WERI-Rb-1 (cell line): Measurements from ENCODE around the gene CD99.
A peak's percentile ranks its signal among the peaks of the same experiment; 100 is the strongest.

Experiments used
- DNase-seq: peaks from one replicate; pipeline ENCODE4 v3.0.0-alpha.2; 2020
- H3K27ac ChIP-seq: fragments of 250-450 bp; sonication (Bioruptor Pico); 2 replicates; pipeline ENCODE4 v1.5.1; 2020; ENCODE audit warnings: mild to moderate bottlenecking, moderate library complexity
- H3K27me3 ChIP-seq: fragments of 250-450 bp; sonication (Bioruptor Pico); 2 replicates; pipeline ENCODE4 v1.5.1; 2021; ENCODE audit warnings: mild to moderate bottlenecking, low read depth, moderate library complexity; ENCODE audit not compliant: insufficient read depth, severe bottlenecking
- H3K36me3 ChIP-seq: fragments of 250-450 bp; sonication (Bioruptor Pico); 2 replicates; pipeline ENCODE4 v1.5.1; 2020; ENCODE audit warnings: mild to moderate bottlenecking, moderate library complexity
- H3K4me3 ChIP-seq: 2 replicates; pipeline ENCODE4 v1.5.1; 2011; ENCODE audit warnings: low read depth, mild to moderate bottlenecking, control low read depth, low read length
- H3K9me3 ChIP-seq: fragments of 250-450 bp; sonication (Bioruptor Pico); 2 replicates; pipeline ENCODE4 v1.5.1; 2021; ENCODE audit warnings: mild to moderate bottlenecking, moderate library complexity; ENCODE audit not compliant: severe bottlenecking
- TF ChIP-seq, protein P1 (sequence below): IDR thresholded peaks from 2 replicates; pipeline ENCODE4 v1.5.1; 2011; ENCODE audit warnings: low read depth, mild to moderate bottlenecking, control low read depth, inconsistent platforms, low read length

CD99 gene, protein sequence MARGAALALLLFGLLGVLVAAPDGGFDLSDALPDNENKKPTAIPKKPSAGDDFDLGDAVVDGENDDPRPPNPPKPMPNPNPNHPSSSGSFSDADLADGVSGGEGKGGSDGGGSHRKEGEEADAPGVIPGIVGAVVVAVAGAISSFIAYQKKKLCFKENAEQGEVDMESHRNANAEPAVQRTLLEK

DNA sequence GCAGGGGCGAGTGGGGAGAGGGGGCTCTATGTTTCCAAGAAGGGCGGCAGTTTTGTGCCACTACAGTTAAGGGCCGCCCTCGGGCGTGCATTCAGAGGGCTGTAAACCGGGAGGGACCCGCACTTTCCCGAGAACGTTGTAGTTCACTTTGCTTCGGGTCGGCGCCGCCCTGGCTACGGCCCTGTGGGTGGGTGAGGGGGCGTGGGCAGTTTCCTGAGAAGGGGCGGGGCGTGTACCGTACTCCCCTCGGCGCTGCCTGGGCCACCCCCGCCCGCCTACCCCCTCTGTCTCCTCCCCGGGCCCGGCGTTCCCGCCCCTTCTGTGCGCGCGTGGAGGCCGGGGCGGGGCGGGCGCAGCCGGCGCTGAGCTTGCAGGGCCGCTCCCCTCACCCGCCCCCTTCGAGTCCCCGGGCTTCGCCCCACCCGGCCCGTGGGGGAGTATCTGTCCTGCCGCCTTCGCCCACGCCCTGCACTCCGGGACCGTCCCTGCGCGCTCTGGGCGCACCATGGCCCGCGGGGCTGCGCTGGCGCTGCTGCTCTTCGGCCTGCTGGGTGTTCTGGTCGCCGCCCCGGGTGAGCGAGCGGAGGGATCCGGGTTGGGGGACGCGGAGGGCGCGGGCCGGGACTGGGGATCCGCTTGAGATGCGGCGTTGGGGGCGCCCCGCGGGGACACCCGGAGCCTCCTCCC lies at the start of gene CD99:
TSS of gene CD99 (plus strand) at position 440 of the 687 bp plus-strand sequence. CDS start at position 506, 66 bp downstream.
- TF ChIP-seq, protein P1, sequence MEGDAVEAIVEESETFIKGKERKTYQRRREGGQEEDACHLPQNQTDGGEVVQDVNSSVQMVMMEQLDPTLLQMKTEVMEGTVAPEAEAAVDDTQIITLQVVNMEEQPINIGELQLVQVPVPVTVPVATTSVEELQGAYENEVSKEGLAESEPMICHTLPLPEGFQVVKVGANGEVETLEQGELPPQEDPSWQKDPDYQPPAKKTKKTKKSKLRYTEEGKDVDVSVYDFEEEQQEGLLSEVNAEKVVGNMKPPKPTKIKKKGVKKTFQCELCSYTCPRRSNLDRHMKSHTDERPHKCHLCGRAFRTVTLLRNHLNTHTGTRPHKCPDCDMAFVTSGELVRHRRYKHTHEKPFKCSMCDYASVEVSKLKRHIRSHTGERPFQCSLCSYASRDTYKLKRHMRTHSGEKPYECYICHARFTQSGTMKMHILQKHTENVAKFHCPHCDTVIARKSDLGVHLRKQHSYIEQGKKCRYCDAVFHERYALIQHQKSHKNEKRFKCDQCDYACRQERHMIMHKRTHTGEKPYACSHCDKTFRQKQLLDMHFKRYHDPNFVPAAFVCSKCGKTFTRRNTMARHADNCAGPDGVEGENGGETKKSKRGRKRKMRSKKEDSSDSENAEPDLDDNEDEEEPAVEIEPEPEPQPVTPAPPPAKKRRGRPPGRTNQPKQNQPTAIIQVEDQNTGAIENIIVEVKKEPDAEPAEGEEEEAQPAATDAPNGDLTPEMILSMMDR = no peak
- Histone ChIP-seq H3K9me3 (no peaks in the 10 kb centered on the region), H3K4me3 (peak within 1 kb of the TSS; percentile 67), H3K36me3 (no peaks in the 10 kb centered on the region; the same call in 1 of the 2 replicates), H3K27me3 (no peaks in the 10 kb centered on the region), H3K27ac (peak within 1 kb of the TSS; percentile 57)
- peak; percentile 93 for DNase-seq

DNA sequence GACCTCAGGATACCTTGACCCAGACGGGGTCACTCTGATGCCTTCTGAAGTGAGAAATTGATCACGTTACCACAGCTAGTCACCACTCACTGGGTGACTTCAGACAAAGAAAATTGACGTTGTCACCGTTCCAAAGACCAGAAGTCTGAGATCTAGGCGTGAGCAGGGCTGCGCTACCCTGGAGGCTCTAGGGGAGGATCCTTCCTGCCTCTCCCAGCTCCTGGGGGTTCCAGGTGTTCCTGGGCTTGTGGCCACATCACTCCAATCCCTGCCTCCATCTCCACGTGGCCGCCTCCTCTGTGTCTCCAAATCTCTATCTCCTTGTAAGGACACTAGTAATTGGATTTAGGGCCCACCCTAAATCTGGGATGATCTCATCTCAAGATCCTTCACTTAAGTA lies 48.9 kb upstream of the CD99 start:
- no peak overlapping the region for H3K4me3 ChIP-seq
- H3K27me3 ChIP-seq = no peaks in the 10 kb centered on the region
- TF ChIP-seq, protein P1 = no peak
- H3K27ac ChIP-seq = no peak overlapping the region
- DNase-seq = no peak
- no peaks in the 10 kb centered on the region for H3K36me3 ChIP-seq
- H3K9me3 ChIP-seq = no peaks in the 10 kb centered on the region

DNA sequence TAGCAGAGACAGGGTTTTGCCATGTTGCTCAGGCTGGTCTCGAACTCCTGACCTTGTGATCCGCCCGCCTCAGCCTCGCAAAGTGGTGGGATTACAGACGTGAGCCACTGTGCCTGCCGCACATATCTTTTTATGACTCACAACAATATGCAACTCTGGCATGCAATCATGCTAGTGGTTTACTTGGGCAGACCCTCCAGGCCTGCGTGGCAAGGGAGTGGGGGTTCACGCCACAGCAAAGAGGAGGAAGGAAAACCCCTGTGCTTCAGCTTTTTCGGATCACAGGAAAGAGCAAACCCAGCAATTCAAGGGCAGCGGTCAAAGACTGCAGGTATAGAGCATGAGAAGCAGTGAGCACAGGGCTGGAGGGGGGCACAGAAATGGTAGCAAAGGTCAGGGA lies 48.3 kb upstream of the CD99 start:
- Histone ChIP-seq H3K4me3 (no peak overlapping the region), H3K9me3 (no peaks in the 10 kb centered on the region), H3K27me3 (no peaks in the 10 kb centered on the region), H3K36me3 (no peaks in the 10 kb centered on the region), H3K27ac (no peak overlapping the region)
- TF ChIP-seq, protein P1 = no peak
- no peak for DNase-seq

DNA sequence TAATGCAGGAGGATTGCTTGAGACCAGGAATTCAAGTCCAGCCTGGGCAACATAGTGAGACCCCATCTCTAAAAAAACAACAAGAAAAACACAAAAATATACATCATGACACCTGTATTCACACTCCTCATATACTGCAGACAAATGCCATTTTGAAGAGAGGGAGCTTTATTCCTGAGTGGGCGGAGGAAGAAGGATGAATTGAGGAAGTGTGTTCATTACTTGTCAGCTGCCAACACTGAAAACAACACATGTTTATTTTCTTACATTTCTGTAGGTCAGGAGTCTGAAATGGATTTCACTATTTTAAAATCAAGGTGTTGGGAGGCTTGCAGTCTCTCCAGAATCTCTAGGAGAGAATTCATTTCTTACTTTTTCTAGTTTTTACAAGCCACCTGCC lies 47.2 kb upstream of the CD99 start:
- Histone ChIP-seq H3K36me3 (no peaks in the 10 kb centered on the region), H3K9me3 (no peaks in the 10 kb centered on the region), H3K4me3 (no peak overlapping the region), H3K27ac (no peak overlapping the region), H3K27me3 (no peaks in the 10 kb centered on the region)
- no peak for DNase-seq
- TF ChIP-seq, protein P1 = no peak

DNA sequence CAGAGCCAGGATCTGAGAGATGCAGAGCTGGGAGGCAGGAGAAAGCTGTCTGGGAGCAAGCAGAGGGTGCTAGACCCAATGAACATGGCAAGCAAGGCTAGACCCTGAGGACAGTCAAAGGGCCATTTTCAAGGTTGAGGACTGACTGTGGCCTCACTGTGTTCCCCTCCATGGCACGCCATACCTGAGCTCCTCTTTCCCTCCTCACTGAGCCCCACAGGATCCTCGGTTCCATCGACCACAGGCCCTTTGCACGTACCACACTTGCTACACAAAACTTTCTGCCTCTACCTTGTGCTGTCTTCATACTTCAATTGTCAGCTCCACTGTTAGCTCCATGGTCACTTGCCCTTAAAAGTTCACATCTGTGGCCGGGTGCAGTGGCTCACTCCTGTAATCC lies 45.5 kb upstream of the CD99 start:
- no peak for DNase-seq
- TF ChIP-seq, protein P1 = no peak
- no peaks in the 10 kb centered on the region for H3K9me3 ChIP-seq
- H3K27ac ChIP-seq = no peak overlapping the region
- no peak overlapping the region for H3K4me3 ChIP-seq
- H3K36me3 ChIP-seq = no peaks in the 10 kb centered on the region
- no peaks in the 10 kb centered on the region for H3K27me3 ChIP-seq
